ENCODE data around the gene COPS7B. TPM values are rescaled to one million over a fixed set of nuclear protein-coding genes. Genes with fewer than 3 reads are reported as not detected.

Gene COPS7B
- total and polyA plus RNA-seq, 9 of the 15 experiments (the other 6 are each of a cell fraction or from before 2014, with no cell fraction given), result 6.0 to 50.7 (median 21.8) TPM

GRCh38 chr2:231795525-231796327, 9.5 kb downstream of the COPS7B start (continued):
- TF ChIP-seq, protein P1, sequence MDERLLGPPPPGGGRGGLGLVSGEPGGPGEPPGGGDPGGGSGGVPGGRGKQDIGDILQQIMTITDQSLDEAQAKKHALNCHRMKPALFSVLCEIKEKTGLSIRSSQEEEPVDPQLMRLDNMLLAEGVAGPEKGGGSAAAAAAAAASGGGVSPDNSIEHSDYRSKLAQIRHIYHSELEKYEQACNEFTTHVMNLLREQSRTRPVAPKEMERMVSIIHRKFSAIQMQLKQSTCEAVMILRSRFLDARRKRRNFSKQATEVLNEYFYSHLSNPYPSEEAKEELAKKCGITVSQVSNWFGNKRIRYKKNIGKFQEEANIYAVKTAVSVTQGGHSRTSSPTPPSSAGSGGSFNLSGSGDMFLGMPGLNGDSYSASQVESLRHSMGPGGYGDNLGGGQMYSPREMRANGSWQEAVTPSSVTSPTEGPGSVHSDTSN (CRISPR knock-in tag; IDR thresholded peaks at IDR 0.05; ENCODE audit: low read depth), result no peak
- TF ChIP-seq, protein P1 (tag; conservative IDR thresholded peaks at IDR 0.05; ENCODE audit: low read depth), result peak; percentile 77
- TF ChIP-seq NCOA6 (IDR thresholded peaks at IDR 0.05), result no peak
- no peak for TF ChIP-seq ATF6 (CRISPR knock-in tag; IDR thresholded peaks at IDR 0.05)
- TF ChIP-seq ZFP30 (CRISPR knock-in tag; IDR thresholded peaks at IDR 0.05; ENCODE audit: borderline replicate concordance), result no peak
